Osteoblast (primary cell): Measurements from ENCODE around the gene TBL1XR1. TPM values are rescaled to one million over a fixed set of nuclear protein-coding genes. Genes with fewer than 3 reads are reported as not detected.
A peak's percentile ranks its signal among the peaks of the same experiment; 100 is the strongest.

Experiments used
- DNase-seq: peaks from one replicate; pipeline ENCODE4 v3.0.0; 2011; ENCODE audit warnings: low spot score, mixed read lengths; ENCODE audit not compliant: insufficient read length; ENCODE audit errors: missing footprints
- H2AFZ ChIP-seq: 2 replicates; pipeline ENCODE4 v1.6.0; 2011; ENCODE audit warnings: mild to moderate bottlenecking, low read length
- H3K27ac ChIP-seq: 2 replicates; pipeline ENCODE4 v1.5.1; 2011; ENCODE audit warnings: mild to moderate bottlenecking, low read depth, low read length, moderate library complexity
- H3K27me3 ChIP-seq: 2 replicates; pipeline ENCODE4 v1.6.0; 2012; ENCODE audit warnings: mild to moderate bottlenecking, control low read depth, inconsistent platforms, low read length, moderate library complexity; ENCODE audit not compliant: insufficient read depth
- H3K36me3 ChIP-seq: 2 replicates; pipeline ENCODE4 v1.5.1; 2011; ENCODE audit warnings: mild to moderate bottlenecking, low read length, control low read depth, moderate library complexity; ENCODE audit not compliant: insufficient read depth
- H3K4me1 ChIP-seq: 2 replicates; pipeline ENCODE4 v1.5.1; 2011; ENCODE audit warnings: mild to moderate bottlenecking, low read length, control low read depth, moderate library complexity; ENCODE audit not compliant: insufficient read depth
- H3K4me2 ChIP-seq: 2 replicates; pipeline ENCODE4 v1.6.0; 2011; ENCODE audit warnings: mild to moderate bottlenecking, low read length; ENCODE audit not compliant: insufficient read depth
- H3K4me3 ChIP-seq: fragments of 200-600 bp; sonication (generic); 3 replicates; pipeline ENCODE4 v1.5.1; 2012; ENCODE audit warnings: mild to moderate bottlenecking, low read length, inconsistent platforms; ENCODE audit not compliant: insufficient read depth
- H3K79me2 ChIP-seq: 2 replicates; pipeline ENCODE4 v1.6.0; 2012; ENCODE audit warnings: mild to moderate bottlenecking, low read length, control low read depth, inconsistent platforms; ENCODE audit not compliant: insufficient read depth
- H3K9me3 ChIP-seq: 2 replicates; pipeline ENCODE4 v1.5.1; 2011; ENCODE audit warnings: low read depth, low read length, control low read depth
- H4K20me1 ChIP-seq: 2 replicates; pipeline ENCODE4 v1.6.0; 2012; ENCODE audit warnings: mild to moderate bottlenecking, low read length, control low read depth; ENCODE audit not compliant: insufficient read depth
- total RNA-seq: library from RNA; depleted of rRNA; stranded (reverse); fragments of >200 nt; gene quantifications from 2 replicates; pipeline ENCODE4 v1.2.3, GENCODE V29; 2012
- TF ChIP-seq, protein P1 (sequence below): IDR thresholded peaks from 2 replicates; pipeline ENCODE4 v1.5.1; 2011; ENCODE audit warnings: mild to moderate bottlenecking, low read depth, low read length, moderate library complexity; ENCODE audit errors: extremely low read depth

TBL1XR1 gene
- total RNA-seq, 1 donor = 297 TPM

DNA sequence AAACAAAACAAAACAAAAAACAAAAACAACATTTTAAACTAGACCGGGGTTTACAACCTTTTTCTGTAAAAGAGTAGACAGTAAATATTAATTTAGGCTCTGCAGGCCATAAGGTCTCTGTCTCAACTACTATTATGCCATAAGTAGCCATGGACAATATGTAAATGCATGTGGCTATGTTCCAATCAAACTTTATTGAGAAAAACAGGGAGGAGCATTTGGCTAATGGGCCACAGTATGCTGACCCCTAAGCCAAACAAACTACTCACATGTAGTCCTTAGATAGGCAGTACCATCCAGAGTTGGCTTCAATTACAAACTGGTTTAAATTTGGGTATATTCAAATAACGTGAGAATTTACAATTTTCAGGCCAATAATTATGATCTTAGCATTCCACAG is 144.2 kb downstream of the TBL1XR1 start:
- Histone ChIP-seq H3K36me3 (peaks cover 37% of the 10 kb centered on the region), H3K79me2 (peaks cover 57% of the 10 kb centered on the region), H3K4me2 (no peak overlapping the region), H3K9me3 (no peaks in the 10 kb centered on the region), H3K4me1 (peaks cover 16% of the 10 kb centered on the region), H3K27ac (no peak overlapping the region), H3K4me3 (no peak overlapping the region), H2AFZ (no peak overlapping the region), H3K27me3 (no peaks in the 10 kb centered on the region), H4K20me1 (peaks cover 2% of the 10 kb centered on the region)
- no peak for DNase-seq
- TF ChIP-seq, protein P1, sequence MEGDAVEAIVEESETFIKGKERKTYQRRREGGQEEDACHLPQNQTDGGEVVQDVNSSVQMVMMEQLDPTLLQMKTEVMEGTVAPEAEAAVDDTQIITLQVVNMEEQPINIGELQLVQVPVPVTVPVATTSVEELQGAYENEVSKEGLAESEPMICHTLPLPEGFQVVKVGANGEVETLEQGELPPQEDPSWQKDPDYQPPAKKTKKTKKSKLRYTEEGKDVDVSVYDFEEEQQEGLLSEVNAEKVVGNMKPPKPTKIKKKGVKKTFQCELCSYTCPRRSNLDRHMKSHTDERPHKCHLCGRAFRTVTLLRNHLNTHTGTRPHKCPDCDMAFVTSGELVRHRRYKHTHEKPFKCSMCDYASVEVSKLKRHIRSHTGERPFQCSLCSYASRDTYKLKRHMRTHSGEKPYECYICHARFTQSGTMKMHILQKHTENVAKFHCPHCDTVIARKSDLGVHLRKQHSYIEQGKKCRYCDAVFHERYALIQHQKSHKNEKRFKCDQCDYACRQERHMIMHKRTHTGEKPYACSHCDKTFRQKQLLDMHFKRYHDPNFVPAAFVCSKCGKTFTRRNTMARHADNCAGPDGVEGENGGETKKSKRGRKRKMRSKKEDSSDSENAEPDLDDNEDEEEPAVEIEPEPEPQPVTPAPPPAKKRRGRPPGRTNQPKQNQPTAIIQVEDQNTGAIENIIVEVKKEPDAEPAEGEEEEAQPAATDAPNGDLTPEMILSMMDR = no peak

DNA sequence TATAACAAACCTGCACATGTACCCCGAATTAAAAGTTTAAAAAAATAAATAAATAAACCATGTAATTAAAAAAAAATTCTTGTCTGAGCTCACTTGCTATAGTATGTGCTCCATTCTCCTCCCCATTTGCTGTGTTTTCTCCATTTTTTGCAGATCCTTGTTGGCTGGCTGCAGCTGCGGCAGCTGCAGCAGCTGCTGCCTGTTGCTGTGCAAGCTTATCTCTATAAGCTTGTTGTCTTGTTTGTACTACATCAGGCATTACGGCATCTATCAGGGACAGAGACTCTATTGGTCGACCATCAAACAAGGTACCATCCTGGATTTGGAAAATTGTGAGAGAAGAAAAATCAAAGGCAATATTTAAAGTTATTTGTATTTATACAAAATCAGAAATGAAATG is 145.9 kb downstream of the TBL1XR1 start:
- no peaks in the 10 kb centered on the region for H3K27me3 ChIP-seq
- H3K4me1 ChIP-seq = peaks cover 16% of the 10 kb centered on the region
- H4K20me1 ChIP-seq = peaks cover 2% of the 10 kb centered on the region
- H3K4me2 ChIP-seq = no peak overlapping the region
- H3K9me3 ChIP-seq = no peaks in the 10 kb centered on the region
- H3K79me2 ChIP-seq = peaks cover 44% of the 10 kb centered on the region
- H2AFZ ChIP-seq = no peak overlapping the region
- no peak for DNase-seq
- no peak overlapping the region for H3K27ac ChIP-seq
- H3K4me3 ChIP-seq = no peak overlapping the region
- H3K36me3 ChIP-seq = peaks cover 54% of the 10 kb centered on the region
- TF ChIP-seq, protein P1 = no peak

DNA sequence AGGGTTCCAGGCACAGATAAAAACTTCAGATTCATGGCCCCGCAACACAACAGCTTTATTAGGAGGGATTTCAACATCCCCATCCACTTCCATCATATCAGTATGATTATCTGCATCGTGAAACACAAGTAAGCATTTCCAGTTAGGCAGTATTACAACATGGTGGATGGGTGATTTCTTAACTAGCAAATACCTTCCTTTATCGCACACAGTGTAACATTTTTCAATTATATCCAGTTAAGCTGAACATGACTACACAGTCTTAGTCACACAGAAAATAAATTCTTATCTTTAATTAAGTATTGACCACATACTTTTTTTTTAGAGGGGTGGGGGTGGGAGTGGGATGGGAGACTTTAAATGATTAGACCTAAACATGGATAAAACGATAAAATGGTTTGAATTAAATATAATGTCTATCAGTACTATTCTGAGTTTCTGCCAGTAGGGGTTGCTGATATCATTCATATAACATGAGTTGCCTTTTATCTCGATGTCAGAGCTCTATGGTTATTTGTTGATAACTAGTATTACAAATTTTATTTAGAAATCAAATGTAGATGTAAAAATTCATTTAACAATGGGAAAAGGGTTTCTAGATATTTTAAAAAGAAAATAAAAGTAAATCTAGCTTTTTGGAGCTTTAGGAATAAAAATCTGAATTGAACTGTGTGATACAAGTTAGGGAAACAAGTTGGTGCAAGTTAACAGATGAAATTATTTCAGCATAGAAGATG is 146.6 kb downstream of the TBL1XR1 start:
- H3K36me3 ChIP-seq = peaks cover 60% of the 10 kb centered on the region
- H3K9me3 ChIP-seq = no peaks in the 10 kb centered on the region
- no peak overlapping the region for H2AFZ ChIP-seq
- peak; percentile 23 for DNase-seq
- no peak overlapping the region for H3K4me2 ChIP-seq
- H3K4me1 ChIP-seq = peaks cover 9% of the 10 kb centered on the region
- H3K27ac ChIP-seq = peak overlapping the region; percentile 16
- H3K79me2 ChIP-seq = peaks cover 37% of the 10 kb centered on the region
- H4K20me1 ChIP-seq = no peaks in the 10 kb centered on the region
- TF ChIP-seq, protein P1 = peak; percentile 55
- H3K4me3 ChIP-seq = no peak overlapping the region
- H3K27me3 ChIP-seq = no peaks in the 10 kb centered on the region

DNA sequence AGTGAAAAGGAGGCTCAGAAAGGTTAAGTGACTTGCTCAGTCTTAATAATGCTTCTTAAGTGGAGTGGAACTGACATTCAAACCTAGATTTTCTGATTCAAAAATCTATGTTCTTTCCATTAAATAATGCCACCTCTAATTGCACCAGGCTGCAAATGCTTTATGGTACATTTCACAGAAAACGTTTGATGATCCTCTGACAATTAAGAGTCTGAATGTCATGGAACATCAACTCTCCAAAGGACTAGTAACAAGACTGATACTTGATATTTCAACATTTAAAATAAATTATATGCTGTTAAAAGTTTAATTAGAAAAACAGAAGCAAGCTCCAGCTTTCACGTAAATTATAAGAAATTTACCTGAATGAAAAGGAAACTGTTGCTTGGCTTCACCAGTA is 151.5 kb downstream of the TBL1XR1 start:
- H3K36me3 ChIP-seq = peaks cover 82% of the 10 kb centered on the region
- H3K79me2 ChIP-seq = peaks cover 22% of the 10 kb centered on the region

More for the DNA sequence above, 151.5 kb downstream of the TBL1XR1 start:
- Histone ChIP-seq H3K4me3 (no peak overlapping the region), H3K4me2 (no peak overlapping the region), H4K20me1 (no peaks in the 10 kb centered on the region), H3K27me3 (no peaks in the 10 kb centered on the region), H3K27ac (no peak overlapping the region), H2AFZ (no peak overlapping the region), H3K9me3 (no peaks in the 10 kb centered on the region), H3K4me1 (peaks cover 7% of the 10 kb centered on the region)
- TF ChIP-seq, protein P1 = no peak
- no peak for DNase-seq
